Measurements from ENCODE around the gene IGSF3. TPM values are rescaled to one million over a fixed set of nuclear protein-coding genes. Genes with fewer than 3 reads are reported as not detected.

Gene IGSF3
- total RNA-seq, 4 donors from 2014 or later, result 2.5 to 14.3 (median 8.5) TPM

GRCh38 chr1:116674751-116675150 is 7.2 kb upstream of the IGSF3 start:
- no peaks in the 10 kb centered on the region for H3K27me3 ChIP-seq
- H3K9me3 ChIP-seq, result no peaks in the 10 kb centered on the region
- H3K4me1 ChIP-seq, result peaks cover 0 to 9% (median 0%) of the 10 kb centered on the region in 4 donors
- no peak overlapping the region for H3K4me3 ChIP-seq
- no peak for DNase-seq (ENCODE audit: extremely low spot score)
- H3K27ac ChIP-seq (replicated peaks in 1 of 4), result no peak overlapping the region
- intact Hi-C loops (cut with DNase I), result no loop called here
- WGBS, result 59% methylated on average over 2 of the region's 2 CpGs
- no peaks in the 10 kb centered on the region for H3K36me3 ChIP-seq
- TF ChIP-seq POLR2A (IDR thresholded peaks at IDR 0.05; ENCODE audit: low read depth) (no peak), POLR2AphosphoS5 (IDR thresholded peaks at IDR 0.05) (no peak), CTCF (IDR thresholded peaks at IDR 0.05) (no peak), EP300 (IDR thresholded peaks at IDR 0.05) (no peak)

GRCh38 chr1:116674011-116674531 is 6.5 kb upstream of the IGSF3 start:
- intact Hi-C loops (cut with DNase I), result no loop called here
- Histone ChIP-seq H3K4me3 (no peak overlapping the region), H3K9me3 (no peaks in the 10 kb centered on the region), H3K27me3 (no peaks in the 10 kb centered on the region), H3K36me3 (no peaks in the 10 kb centered on the region), H3K4me1 (peaks cover 0 to 9% (median 0%) of the 10 kb centered on the region in 4 donors), H3K27ac (replicated peaks in 1 of 4) (no peak overlapping the region)
- no peak for TF ChIP-seq EP300 (IDR thresholded peaks at IDR 0.05)
- TF ChIP-seq CTCF (IDR thresholded peaks at IDR 0.05), result no peak
- TF ChIP-seq POLR2A (IDR thresholded peaks at IDR 0.05; ENCODE audit: low read depth), result no peak
- no peak for TF ChIP-seq POLR2AphosphoS5 (IDR thresholded peaks at IDR 0.05)
- no peak for DNase-seq (ENCODE audit: extremely low spot score)
- WGBS, result 48% methylated on average over 5 of the region's 5 CpGs

- Histone ChIP-seq H3K27me3 (no peaks in the 10 kb centered on the region), H3K9me3 (no peaks in the 10 kb centered on the region), H3K27ac (replicated peaks in 1 of 4) (no peak overlapping the region), H3K36me3 (no peaks in the 10 kb centered on the region), H3K4me3 (no peak overlapping the region), H3K4me1 (peaks cover 2 to 17% (median 12%) of the 10 kb centered on the region in 4 donors)
- 59% methylated on average over 2 of the region's 2 CpGs for WGBS
- no peak for DNase-seq (ENCODE audit: extremely low spot score)
- TF ChIP-seq POLR2AphosphoS5 (IDR thresholded peaks at IDR 0.05) (no peak), EP300 (IDR thresholded peaks at IDR 0.05) (no peak), POLR2A (IDR thresholded peaks at IDR 0.05; ENCODE audit: low read depth) (no peak), CTCF (IDR thresholded peaks at IDR 0.05) (no peak)
- intact Hi-C loops (cut with DNase I), result no loop called here
Observed at GRCh38 chr1:116671912-116672311, 4.4 kb upstream of the IGSF3 start.

- H3K4me1 ChIP-seq, result peaks cover 9 to 24% (median 19%) of the 10 kb centered on the region in 4 donors
- TF ChIP-seq EP300 (IDR thresholded peaks at IDR 0.05) (no peak), POLR2AphosphoS5 (IDR thresholded peaks at IDR 0.05) (no peak), POLR2A (IDR thresholded peaks at IDR 0.05; ENCODE audit: low read depth) (no peak), CTCF (IDR thresholded peaks at IDR 0.05) (no peak)
- H3K4me3 ChIP-seq, result no peak overlapping the region
- H3K27ac ChIP-seq (replicated peaks in 1 of 4), result no peak overlapping the region
- intact Hi-C loops (cut with DNase I), result no loop called here
- no peaks in the 10 kb centered on the region for H3K36me3 ChIP-seq
- DNase-seq (ENCODE audit: extremely low spot score), result no peak
- H3K27me3 ChIP-seq, result no peaks in the 10 kb centered on the region
- H3K9me3 ChIP-seq, result no peaks in the 10 kb centered on the region
- WGBS, result 71% methylated on average over 7 of the region's 7 CpGs
Observed at GRCh38 chr1:116671072-116671760, 3.7 kb upstream of the IGSF3 start.
